HK-2 (cell line): ENCODE data around the gene CACNA1B.
"Not testable (repeated sequence)": the region's sequence is repeated elsewhere in the genome, so short reads cannot be mapped to it uniquely, and the experiment has no call there.

Source experiments
- DNase-seq: peaks from one replicate; pipeline ENCODE4 v3.0.0-alpha.2; 2018; ENCODE audit not compliant: unreplicated experiment

CACNA1B gene

DNA sequence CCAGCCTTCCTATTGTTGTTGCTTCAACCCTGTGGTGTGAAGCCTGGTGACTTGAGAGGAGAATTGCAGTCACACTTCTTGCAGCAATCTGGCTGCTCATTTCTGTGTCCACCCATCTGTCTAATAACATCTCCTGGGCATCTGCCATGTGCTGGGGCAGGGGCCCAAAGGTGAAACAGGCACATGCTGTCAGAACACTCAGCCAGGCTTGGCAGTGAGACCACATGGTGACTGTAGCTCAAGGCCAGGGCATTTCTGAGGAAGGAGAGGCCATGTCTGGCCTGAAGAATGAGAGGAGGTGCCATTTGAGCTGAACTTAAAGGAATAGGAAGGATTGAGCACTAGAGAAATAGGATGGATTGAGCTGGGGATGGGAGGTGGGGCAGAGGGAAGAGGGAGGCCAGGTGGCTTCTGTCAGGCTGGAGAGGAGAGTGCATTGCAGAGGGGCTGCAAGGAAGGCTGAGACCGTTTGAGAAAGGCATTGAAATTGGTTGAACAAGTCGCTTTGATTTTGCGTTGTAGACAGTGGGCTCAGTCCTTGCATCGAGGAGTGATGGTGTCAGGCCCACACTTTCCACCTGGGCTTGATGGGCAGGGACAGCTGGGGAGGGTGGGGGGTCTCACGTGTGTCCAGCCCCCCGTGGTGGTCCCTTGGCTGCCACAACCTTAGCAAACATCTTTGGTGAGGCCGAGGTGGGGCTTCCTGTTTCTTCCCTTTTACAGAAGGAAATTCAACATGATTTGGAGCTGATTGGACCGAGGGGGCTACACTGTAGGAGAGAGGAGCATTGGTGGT lies 222.4 kb downstream of the CACNA1B start:
- DNase-seq, result no peak

DNA sequence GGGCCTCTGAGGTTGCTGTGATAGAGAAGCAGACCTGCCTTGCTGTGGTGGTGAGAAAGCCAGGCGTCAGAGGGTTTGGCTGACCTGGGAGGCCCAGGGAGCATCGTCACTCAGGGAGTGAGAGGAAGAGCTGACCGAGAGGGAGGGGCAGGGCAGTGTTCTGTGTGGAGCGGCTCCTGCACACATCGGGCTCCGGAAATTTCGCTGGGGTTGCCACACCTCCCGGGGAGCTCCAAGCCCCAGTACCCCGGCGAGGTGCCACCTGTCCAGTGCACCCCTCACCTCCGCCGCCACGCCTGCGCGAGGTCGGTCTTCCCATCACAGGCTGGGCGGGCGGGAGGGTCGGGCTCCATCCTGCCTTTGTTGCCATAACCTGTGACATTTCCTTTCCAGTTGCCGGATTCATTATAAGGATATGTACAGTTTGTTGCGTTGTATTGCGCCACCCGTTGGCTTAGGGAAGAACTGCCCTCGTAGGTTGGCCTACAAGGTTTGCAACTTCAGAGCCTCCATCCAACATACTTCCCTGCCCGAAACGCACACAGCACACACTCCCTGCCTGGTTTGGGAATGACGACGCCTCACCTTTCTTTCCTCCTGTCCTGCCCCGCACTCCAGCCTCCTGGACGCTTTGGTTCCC lies 223.2 kb downstream of the CACNA1B start:
- no peak for DNase-seq

DNA sequence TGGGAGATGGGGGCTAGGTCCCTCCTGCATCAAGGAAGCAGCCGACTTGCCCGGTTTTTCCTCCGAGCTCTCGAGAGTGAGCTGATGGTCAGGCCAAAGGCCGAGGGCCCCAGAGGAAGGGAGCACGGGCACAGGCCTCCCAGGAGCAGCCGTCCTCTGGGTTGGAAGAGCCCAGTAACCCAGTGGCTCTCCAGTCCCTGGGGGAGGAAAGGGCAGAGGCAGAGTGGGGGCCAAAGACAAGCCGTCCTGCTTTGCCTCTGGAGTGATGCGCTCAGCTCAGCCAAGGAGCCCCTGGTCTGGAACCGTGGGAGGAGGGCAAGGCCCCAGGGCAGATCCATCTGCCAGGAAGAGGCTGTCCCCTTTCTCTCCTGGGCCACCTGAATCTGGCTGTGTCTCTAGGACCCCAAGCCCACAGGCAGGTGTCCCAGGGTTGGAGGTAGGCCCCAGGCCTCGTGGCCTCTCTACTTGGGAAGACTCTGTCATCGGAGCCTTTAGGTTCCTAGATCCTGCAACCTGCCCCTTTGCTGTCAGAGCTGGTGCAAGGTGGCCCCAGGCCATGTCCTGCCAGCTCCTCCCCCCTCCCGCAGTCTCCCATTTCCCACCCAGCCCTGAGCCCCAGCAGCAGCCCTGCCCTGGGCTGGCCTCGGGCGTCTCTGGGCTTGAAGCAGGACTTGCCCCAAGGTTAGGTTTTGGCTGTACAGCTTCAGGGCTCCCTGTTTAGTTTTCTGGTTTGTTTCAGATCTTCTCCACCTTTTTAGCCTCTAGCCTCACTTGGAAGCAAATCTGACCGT lies 224.1 kb downstream of the CACNA1B start:
- DNase-seq, result no peak

DNA sequence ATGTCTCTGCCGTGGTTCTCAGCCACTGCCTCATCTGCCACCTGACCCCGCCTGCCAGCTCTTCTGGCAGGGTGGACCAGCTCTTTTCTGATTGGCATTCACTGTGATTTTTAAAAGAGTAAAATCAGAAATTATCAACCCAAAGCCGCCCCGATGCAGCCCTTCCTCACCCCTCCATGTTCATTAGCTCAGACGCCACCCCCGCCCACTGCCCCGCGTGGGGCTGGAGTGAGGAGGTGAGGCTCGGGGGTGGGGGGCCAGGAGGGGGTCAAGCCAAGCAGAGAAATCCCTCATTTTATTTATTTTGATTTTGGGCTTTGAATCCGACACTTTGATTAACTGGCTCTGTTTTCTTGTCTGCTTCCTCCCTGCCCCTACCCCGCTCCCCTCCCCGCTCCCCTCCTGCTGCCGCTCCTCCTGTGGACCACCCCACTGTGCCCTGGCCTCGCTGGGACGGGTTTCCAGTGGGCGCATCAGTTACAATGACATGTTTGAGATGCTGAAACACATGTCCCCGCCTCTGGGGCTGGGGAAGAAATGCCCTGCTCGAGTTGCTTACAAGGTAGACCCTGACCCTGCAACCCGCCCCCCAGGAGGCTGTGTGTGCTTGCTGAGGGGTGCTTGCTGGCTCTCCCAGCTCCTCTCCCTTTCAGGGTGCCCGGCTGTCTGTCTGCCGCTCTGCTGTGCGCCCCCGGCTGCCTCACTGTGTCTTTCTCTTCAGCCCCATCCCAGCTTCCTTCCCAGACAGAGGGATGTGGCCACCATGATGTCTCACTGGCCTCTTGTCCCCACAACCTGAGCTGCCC lies 224.9 kb downstream of the CACNA1B start:
- DNase-seq, result no peak

DNA sequence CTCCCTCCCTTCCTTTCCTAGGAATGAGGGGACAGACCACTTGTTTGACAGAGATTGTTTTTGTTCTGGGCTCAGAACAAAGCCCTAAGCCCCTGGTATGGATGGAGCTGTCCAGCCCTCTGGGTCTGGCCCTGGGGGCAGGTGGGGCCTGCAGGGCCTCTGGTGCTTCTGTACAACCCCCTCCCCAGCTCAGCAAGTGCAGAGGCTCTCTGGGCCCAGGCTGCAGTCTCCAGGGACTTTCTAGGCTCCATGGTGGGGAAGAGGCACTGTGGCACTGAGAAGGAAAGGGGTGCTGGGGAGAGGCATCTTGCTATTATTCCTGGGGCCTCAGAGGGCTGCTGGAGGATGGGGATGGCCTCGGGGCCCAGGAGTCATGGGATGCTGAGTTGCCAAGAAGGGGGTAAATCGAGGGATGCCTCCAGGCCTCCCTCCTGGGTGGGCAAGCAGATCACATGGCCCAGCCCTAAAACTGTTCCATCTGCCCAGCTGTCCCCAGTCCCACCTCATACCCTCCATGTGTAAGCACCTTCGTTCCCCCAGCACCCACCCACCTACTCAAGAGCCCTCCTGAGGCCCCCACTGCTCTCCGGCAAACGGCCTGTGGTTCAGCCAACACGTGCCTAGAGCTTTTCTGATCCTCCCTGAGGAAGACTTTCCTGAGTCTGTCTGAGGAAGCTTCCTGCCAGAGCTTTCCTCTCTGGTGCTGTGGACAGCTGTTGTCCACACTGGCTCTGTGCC lies 225.7 kb downstream of the CACNA1B start:
- DNase-seq, result no peak

DNA sequence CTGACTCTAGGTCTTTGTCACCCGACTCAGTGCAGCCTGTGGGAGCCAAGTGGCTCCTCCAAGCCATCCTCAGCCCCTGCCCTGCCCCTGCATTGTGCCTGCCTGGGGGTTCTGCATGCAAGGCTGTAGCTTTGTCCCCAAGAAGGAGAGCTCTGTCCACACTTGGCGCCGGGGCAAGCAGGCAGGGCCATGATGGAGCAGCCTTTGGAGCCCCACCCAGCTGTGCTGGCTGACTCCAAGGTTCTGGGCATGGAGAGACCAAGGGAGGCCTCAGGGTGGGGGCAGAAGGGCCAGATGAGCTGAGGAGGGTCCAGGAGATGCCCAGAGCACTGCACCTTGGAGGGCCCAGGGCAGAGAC lies 226.2 kb downstream of the CACNA1B start:
- DNase-seq, result no peak

DNA sequence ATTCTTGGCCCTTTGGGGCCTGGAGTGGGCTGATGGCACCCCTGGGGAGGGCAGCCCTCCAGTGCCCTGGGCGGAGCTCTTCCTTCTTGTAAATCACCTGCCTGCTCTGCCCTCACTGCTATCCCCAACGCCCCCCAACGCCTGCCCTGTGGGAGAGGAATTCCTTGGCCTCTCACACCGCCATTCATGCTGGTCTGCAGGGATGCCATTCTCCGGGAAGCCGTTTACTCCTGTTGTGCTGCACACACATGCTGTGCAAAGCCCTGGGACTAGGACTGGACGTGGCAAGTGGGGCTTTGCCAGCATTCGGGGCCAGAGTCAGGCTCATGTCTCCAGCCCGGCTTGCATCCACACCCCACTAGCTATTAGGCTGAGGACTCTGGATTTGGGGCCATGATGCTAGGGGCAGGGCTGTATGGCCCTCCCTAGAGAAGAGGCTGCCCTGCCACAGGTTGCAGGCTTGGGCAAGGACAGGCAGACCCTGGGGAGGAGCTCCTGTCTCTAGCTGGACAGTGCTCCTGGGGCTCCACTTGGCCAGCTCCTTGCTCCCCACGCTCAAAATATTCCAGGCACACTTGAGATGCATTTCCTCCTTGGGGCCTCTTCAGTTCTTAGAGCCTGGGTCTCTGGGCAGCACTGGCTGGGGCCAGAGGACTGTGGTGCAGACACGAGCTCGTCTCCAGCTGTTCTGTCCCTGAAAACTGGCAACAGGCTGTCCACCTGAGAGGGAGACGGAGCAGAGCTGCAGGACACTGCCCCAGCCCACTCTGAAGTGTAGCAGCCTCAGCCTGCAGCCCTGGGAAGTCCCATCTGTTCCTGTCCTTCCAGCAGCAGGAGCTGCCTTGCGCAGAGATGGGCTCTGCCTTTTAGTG lies 226.9 kb downstream of the CACNA1B start:
- no peak for DNase-seq

DNA sequence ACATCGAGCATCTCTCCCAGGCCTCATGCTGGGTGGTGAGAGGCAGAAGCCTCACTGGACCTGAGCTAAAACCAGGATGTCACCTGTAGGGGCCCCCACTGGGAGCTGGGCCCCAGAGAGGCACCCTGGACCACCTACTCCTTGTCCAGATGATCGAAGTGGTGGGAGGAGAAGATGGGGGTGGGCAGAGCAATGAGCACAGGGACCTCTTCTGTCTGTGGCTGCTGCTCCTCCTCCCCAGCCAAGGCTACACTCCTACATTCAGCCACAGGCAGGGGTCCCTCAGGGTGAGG lies 227.5 kb downstream of the CACNA1B start:
- DNase-seq, result no peak

DNA sequence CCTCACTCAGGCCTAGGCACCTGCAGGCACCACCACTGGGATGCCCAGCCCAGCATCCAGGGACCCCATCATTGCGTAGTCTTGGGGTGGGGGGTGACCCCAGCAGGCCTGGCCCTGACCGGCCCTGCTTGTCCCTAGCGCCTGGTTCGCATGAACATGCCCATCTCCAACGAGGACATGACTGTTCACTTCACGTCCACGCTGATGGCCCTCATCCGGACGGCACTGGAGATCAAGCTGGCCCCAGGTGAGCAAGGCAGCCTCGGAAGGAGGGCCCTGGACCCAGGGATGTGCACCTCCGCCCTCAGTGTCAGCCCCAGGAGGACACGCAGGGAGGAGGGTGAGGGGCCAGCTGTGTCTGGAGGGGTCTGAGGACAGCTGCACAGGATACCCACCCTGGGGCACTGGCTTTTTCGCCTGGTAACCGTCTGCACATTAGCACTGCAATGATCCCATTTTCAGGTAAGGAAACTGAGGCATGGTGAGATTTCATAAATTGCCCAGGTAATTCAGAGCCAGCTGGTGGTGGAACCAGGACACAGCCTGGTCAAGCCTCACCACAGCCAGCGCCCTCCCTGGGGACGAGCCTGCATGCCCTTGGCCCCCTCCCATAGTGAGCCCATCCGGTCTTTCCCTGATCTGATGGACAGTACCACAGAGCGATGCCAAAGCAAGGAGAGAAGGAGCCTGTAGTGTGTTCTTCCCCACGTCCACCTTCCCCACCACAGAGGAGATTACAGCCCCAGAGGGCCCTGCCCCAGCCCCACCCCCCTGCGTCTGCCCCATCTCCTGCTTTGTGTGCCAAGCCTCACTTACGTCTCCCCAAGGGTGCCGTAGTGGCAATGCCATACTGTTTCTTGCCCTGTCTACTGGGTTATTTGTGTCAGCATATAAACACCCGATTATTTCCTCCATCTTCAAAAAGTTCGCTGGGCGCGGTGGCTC lies 228.3 kb downstream of the CACNA1B start:
- DNase-seq, result no peak

DNA sequence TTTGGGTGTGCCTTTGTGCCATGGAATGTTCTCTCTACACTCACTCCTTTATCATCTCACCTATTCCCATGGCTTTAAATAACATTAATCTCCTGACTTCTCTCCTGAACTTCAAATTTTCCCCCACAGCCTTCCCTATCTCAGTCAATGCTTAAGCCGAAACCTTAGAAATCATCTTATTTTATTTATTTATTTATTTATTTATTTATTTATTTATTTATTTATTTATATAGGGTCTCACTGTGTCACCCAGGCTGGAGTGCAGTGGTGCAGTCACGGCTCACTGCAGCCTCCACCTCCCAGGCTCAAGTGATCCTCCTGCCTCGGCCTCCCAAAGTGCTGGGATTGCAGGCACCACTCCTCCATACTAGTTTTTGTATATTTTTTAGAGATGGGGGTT lies 229.5 kb downstream of the CACNA1B start:
- DNase-seq, result not testable (repeated sequence)

DNA sequence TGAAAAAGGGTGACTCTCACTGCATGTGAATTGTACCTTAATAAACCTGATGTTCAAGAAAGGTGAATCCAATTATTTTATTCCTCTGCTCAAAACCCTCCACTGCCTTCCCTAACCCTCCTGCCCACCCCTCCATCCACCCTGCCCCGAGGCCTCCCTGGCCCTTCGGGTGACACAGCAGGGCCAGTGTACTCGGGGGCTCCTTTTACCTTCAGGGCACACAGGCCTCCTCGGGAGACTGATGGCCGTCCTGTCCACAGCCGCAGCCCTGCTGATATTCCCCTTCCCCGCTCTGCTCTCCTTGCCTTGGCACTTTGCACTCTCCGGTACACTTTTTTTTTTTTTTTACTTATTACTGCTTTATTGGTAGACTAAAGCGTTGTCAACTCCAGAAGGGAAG lies 234.0 kb downstream of the CACNA1B start:
- no peak for DNase-seq

DNA sequence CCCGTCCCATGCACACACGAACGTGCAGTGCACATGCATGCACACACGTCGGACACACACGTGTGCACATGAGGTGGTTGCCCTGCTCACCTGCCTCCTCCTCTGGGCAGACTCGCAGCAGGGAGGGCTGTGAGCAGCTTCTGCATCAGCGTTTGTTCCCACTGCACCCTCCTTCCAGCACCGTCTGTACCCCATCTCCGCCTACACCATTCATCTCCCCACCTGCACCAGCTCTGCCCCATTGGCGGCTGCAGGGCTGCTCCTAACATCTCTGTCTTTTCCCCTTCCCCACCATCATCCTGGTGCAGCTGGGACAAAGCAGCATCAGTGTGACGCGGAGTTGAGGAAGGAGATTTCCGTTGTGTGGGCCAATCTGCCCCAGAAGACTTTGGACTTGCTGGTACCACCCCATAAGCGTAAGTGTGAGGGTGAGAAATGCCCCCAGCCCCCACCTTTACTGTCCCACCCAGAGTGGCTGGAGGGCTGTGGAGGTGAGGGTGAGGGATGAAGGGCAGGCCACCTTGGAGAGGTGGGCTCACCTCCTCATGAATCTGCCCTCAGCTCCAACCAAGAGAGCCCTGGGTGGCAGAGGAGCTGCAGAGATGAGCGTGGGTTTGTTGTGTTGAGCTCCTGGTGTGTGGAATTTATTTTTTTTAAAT lies 234.6 kb downstream of the CACNA1B start:
- DNase-seq, result no peak

DNA sequence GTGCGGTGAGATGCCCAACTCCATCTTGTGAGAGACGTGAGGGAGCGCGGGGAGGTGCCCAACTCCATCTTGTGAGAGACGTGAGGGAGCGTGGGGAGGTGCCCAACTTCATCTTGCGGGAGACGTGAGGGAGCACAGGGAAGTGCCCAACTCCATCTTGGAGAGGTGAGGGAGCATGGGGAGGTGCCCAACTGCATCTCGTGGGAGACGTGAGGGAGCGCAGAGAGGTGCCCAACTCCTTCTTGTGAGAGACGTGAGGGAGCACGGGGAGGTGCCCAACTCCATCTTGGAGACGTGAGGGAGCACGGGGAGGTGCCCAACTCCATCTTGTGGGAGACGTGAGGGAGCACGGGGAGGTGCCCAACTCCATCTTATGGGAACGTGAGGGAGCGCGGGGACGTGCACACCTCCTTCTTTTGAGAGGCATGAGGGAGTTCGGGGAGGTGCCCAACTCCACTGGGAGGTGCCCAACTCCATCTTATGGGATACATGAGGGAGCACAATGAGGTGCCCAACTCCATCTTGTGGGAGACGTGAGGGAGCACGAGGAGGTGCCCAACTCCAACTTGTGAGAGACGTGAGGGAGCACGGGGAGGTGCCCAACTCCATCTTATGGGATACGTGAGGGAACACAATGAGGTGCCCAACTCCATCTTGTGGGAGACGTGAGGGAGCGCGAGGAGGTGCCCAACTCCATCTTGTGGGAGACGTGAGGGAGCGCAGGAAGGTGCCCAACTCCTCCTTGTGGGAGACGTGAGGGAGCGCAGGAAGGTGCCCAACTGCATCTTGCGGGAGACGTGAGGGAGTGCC lies 235.4 kb downstream of the CACNA1B start:
- no peak for DNase-seq

DNA sequence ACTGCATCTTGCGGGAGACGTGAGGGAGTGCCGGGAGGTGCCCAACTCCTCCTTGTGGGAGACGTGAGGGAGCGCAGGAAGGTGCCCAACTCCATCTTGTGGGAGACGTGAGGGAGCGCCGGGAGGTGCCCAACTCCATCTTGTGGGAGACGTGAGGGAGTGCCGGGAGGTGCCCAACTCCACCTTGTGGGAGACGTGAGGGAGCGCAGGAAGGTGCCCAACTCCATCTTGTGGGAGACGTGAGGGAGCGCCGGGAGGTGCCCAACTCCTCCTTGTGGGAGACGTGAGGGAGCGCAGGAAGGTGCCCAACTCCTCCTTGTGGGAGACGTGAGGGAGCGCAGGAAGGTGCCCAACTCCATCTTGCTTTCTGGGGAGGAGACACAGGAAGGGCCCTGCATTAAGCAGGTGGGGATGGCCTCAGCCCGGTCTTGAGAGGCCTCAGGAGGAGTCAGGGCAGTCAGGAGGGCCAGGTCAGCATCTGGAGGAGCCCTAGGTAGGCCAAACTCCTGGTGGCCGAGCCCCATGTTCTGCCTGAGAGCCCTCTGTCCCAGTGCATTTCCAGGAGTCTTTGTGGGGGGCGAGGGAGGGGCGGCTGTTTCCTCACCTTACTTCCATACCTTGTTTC lies 236.2 kb downstream of the CACNA1B start:
- not testable (repeated sequence) for DNase-seq

DNA sequence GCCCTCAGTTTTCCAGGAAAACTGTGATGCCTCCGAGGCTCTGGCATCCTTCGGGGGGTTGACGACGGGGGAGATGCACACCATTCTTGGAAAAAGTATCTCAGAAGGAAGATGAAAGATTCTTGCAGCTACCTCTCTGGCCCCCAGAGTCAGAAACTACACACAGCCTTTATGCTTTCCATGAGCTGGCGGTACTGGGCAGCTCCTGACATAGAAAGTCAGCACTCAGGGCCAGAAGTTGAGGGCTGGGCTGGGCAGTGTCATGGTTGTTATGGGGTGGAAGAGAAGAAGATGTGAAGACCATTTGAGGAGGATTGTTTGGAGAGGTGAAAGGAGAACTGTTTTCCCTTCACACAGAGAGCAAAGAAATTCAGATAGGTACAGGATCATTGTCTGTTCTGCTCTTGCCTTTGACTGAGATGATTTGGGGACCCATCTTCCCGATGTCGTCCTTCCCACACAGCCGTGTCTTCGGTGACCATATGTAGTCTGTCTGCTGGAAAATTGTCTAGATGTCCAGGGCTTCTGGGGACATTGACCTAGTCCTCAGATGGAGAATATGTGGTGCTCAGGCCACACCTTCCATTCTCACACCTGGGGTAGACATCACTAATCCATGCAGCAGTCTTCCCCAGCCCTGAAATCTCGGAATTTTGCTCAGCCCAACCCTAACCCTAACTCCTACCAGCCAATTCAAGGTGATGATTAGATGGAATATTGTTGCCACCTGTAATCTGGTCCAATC lies 237.1 kb downstream of the CACNA1B start:
- no peak for DNase-seq

DNA sequence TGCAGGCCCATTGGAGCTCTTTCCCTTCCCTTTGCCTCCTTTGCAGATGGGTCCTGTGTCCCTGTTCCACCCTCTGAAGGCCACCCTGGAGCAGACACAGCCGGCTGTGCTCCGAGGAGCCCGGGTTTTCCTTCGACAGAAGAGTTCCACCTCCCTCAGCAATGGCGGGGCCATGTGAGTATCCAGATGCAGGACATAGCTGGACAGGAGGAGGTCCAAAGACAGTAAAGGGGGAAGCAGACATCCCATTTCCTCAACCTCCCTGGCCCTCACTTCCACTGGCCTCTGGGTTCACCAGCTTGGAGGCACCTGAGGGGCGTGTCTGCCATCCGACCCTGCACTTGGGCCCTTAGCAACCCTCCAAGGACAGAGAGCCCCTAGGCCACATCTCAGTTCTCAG lies 237.9 kb downstream of the CACNA1B start:
- DNase-seq, result no peak

DNA sequence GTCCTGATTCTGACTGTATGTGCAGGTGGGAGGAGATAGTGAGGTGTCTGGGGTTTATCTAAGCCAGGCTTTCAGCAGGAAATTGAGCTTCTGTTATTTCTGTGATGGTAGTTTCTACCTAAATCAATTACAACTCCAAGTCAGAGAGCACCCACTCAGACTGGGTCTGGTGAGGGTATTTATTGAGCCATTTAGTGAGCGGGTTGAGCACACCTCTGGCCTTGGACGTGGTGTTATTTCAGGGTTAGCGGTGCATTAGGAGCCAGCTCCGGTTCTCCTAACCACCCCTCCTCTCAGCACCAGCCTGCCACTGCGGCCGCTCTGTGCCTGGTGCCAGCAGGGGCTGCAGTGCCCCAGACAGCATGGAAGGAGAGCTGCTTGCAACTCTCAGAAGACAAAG lies 238.9 kb downstream of the CACNA1B start:
- no peak for DNase-seq
